NCI-H2196 treated with DMSO at 0.1 percent for 48 hours (cell line): Measurements from ENCODE around the gene GUCY1A1.

ENCODE experiments used
- DNase-seq: peaks from one replicate; lab custom pipeline; 2025; ENCODE audit not compliant: unreplicated experiment; lab: John Stamatoyannopoulos, UW

The GUCY1A1 gene

DNA sequence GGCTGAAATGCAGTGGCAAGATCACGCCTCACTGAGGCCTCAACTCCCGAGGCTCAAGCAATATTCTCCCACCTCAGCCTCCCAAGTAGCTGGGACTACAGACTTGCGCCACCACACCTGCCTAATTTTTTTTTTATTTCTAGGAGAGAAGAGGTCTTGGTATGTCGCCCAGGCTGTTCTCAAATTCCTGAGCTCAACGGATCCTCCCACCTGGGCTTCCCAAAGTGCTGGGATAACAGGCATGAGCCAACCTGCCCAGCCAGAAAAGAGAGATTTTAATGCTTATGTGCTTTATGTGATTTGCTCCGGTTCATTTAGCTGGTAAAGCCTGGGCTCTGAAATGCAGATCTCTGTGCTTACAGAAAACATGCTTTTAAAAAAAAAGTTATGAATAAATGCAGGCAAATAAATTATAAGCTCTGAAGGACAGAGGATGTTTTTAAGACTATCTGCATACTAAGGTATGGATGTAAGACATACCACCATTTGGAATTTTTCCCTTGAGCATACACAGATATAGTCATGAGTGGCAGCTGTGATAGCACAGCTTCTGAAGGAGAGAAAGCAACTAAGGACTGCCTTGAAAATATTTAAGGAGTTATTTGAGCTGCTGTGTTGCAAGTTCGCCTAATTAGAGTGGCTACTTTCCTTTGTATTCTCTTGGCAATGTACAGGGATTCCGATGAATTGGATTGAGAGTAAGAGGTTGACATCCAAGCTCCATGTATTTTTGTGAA, 106.0 kb downstream of the GUCY1A1 start:
- DNase-seq: no peak

DNA sequence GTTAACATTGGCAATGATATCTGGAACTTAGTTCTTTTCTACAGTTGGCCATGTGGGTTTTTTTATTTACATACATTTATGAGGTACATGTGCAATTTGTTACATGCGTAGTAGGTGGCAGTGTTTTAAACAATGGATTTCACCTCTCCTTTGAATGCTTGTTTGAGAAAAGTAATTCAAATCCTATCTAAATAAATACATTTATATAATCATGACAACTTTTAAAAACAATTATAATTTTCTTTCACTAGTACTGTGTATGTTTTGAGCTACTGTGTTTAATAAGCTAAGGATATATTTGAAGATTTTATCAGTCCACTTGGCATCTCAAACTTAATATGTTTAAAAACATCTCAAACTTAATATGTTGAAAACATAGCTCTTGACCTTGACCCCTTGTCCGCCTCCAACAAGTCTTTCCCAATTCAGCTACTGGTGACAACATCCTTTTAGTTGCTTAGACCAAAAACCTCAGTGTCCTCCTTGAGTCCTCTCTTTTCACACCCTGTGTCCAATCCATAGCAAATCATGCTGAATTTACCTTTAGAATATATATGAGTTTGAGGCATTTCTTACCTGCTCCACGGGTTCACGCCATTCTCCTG, 106.7 kb downstream of the GUCY1A1 start:
- no peak for DNase-seq

DNA sequence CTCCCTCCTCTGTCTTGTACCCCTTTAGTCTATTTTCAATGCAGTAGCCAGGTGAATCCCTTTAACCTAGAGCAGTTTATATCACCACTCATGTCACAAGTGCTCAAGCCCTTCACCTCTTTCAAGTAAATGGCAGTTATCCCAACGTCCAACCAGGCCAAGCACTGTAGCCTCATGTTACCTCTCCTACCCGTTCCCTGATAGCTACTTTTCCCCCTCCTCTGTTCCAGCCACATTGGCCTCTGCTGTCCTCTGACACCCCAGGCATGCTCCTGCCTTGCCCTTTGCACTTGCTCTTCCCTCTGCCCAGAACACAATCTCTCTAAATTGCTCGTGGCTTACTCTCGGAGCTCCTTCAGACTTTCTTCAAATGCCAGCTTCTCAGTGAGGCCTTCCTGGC, 107.4 kb downstream of the GUCY1A1 start:
- DNase-seq: no peak

DNA sequence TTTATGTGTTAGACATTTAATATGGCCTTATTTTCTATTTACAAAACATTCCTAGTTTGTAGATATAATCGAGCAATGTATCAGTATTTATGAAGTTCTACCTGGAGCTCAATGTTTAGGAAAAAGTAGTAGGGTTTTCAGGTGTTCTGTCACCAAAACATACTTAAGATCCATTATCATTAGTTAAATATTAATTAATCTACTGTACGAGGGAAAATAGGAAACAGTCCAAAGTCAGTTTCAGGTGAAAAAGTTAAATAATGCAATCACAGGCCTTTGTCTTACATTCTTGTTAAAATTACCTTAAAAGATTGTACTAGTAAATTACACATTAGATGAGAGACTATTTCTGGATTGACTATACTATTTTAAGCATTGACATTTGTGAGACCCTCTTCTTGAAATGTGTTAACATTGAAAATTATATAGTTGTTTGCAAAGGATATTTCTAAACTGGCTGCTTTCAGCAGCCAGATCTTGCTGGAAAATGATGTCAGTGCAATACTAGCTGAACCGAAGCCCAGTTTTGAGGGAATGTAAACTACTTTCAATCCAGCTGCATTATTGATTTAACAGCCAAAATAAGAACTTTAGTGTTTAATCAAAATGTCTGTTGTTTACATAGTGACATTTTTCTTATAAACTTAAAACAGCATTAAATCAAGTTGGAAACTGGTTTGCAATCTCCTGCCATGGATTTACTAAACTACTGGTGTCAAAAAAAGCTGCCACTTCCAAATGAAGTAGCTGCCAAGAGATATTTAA, 111.5 kb downstream of the GUCY1A1 start:
- DNase-seq: no peak

DNA sequence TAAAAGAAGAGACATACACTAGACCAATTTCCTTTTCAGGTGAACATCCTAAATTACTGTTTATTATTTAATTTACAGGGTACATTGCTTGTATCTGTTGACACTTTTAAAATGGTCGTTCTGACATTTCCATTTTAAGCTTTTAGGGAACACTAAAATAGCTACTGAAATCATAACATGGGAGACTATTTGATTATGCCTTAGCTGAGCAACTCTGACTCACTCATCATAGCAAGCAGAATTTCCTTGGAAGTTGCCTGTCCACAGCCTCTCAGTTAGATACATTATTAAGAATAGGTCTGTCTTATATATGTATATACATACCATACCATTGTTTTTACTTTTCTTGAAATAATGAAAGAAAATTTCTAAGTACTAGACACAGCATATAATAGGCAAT, 114.1 kb downstream of the GUCY1A1 start:
- no peak for DNase-seq

DNA sequence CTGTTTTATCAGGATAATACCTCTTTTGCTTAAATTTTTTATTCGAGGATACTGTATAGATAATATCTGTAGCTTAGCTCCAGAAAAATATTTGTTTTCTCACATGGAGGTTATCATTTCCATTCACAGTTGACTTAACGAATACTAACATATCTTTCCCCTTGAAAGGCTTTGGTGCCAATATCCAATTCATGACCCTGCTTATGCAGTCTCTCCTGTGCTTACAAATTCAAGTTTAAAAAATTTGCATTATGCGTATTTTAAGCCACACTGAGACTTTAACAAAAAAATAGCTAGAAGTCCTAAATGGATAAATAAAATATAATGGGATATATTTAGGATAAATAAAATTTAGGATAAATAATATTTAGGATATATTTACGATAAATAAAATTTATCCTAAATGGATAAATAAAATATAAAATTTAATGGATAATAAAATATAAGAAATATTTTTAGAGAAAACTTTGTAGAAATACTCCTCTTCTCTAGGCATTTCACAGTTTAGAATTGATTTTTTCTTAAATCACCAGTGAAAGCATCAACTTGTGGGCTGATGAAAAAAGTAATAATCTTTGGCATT, 114.7 kb downstream of the GUCY1A1 start:
- DNase-seq: no peak
